Erythroblast (primary cell): ENCODE data around the gene CCDC93.

Experiments used
- GATA1 ChIP-seq: IDR thresholded peaks from 2 replicates; pipeline ENCODE4 v1.6.1; 2011; ENCODE audit warnings: low read depth, mild to moderate bottlenecking, control low read depth, low read length, moderate library complexity
- POLR2A ChIP-seq: IDR thresholded peaks from 2 replicates; pipeline ENCODE4 v1.6.1; 2011; ENCODE audit warnings: mild to moderate bottlenecking, low read length

GRCh38 chr2:117945296-117945695 is 68.6 kb downstream of the CCDC93 start:
- no peak for TF ChIP-seq POLR2A
- no peak for TF ChIP-seq GATA1
